Neural progenitor cell (in vitro differentiated cells): Measurements from ENCODE around the gene SERTAD4.

ENCODE experiments used
- CTCF ChIP-seq: fragments of 200-600 bp; sonication (generic); IDR thresholded peaks from 2 replicates; pipeline ENCODE4 v1.5.1; 2017; ENCODE audit warnings: antibody characterized with exemption, mild to moderate bottlenecking
- EZH2phosphoT487 ChIP-seq: fragments of 200-600 bp; sonication (generic); IDR thresholded peaks from 2 replicates; pipeline ENCODE4 v1.6.1; 2017; ENCODE audit warnings: antibody characterized with exemption

GRCh38 chr1:210251680-210252490 lies 19.3 kb downstream of the SERTAD4 start:
- TF ChIP-seq CTCF (no peak), EZH2phosphoT487 (no peak)
